ENCODE measurements around the gene KIR3DL2.
"Not testable (repeated sequence)": the region's sequence is repeated elsewhere in the genome, so short reads cannot be mapped to it uniquely, and the experiment has no call there.

KIR3DL2 gene

GRCh38 chr19:54850061-54850640 lies at the start of gene KIR3DL2:
KIR3DL2 (plus strand) TSS chr19:54850443; CDS start chr19:54850476, 33 bp downstream.
- DNase-seq: not testable (repeated sequence)

- DNase-seq: no peak
Observed at GRCh38 chr19:54803410-54803809, 46.8 kb upstream of the KIR3DL2 start, which contains the start of gene KIR2DL4. KIR2DL4 (plus strand) TSS chr19:54803610; CDS start chr19:54803652, 42 bp downstream.

DNA sequence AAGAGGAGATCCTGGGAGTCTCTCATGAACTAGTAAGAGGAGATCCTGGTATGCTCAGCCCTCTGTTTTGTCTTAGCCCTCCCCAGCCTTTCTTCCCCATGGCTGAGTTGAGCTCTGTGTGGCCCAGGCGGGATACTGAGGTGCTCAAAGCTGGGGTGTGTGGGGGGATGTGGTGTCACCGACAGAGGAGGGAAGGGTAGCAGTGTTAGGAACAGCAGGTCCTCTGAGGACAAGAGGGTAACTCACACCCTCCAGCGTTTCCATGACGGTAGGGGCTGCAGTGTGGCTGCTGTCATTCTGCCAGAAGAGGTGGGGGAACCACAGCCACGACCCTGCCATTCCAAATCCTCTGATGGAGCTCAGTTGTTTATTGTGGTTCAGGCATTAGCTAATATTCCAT lies 46.1 kb upstream of the KIR3DL2 start:
- DNase-seq: no peak

DNA sequence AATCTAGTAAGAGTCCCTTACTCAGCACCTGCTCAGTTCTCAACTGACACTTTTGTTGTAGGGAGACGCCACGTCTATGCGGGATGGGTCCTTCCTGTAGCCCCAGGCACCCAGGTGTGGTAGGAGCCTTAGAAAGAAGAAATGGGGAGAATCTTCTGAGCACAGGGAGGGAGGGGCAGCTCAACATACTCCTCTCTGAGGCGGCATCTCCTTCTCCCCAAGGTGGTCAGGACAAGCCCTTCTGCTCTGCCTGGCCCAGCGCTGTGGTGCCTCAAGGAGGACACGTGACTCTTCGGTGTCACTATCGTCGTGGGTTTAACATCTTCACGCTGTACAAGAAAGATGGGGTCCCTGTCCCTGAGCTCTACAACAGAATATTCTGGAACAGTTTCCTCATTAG lies 45.7 kb upstream of the KIR3DL2 start:
- no peak for DNase-seq

DNA sequence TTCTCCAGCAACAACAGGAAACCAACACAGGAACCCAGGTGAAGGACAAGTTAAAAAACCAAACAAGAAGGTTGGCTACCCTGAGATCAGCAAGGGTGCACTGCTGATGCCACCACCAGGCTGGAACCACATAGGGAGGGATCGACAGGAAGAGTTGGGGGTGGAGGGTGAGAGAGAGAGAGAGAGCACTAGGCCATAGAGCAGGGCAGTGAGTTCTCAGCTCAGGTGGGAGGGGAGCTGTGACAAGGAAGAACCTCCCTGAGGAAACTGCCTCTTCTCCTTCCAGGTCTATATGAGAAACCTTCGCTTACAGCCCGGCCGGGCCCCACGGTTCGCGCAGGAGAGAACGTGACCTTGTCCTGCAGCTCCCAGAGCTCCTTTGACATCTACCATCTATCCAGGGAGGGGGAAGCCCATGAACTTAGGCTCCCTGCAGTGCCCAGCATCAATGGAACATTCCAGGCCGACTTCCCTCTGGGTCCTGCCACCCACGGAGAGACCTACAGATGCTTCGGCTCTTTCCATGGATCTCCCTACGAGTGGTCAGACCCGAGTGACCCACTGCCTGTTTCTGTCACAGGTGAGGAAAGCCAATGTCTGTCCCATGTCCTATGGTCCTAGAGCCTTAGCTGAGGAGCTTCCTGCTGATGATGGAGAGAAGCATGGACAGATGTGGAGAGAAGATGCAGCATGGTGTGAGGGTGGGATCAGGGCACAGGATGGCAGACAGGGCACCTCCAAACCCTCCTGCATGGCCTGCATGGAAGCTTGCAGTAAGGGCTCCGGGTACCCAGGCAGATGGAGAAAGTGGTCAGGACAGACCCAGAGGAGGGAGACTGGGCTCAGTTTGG lies 44.4 kb upstream of the KIR3DL2 start:
- no peak for DNase-seq

DNA sequence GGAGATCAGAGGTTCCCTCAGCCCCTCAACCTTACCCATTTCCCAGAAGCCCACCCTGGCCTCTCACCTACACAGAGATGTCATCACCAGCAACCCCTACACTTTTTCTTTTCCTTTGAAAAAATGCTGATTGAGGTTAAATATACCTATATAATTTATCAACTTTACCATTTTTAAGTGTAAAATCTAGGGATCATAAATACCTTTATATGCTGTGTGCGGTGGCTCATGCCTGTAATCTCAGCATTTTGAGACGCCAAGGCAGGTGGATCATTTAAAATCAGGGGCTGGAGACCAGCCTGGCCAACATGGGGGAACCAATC lies 43.8 kb upstream of the KIR3DL2 start:
- no peak for DNase-seq

GRCh38 chr19:54814571-54814970 lies 35.7 kb upstream of the KIR3DL2 start:
- not testable (repeated sequence) for DNase-seq

DNA sequence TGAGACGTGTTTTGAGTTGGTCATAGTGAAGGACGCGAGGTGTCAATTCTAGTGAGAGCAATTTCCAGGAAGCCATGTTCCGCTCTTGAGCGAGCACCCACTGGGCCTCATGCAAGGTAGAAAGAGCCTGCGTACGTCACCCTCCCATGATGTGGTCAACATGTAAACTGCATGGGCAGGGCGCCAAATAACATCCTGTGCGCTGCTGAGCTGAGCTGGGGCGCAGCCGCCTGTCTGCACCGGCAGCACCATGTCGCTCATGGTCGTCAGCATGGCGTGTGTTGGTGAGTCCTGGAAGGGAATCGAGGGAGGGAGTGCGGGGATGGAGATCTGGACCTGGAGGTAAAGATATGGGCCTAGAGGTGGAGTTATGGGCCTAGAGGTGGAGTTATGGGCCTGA lies 34.0 kb upstream of the KIR3DL2 start, which contains the start of gene KIR3DL1:
Gene KIR3DL1 (plus strand): TSS at position 218 of the 400 bp plus-strand sequence.
- not testable (repeated sequence) for DNase-seq

DNA sequence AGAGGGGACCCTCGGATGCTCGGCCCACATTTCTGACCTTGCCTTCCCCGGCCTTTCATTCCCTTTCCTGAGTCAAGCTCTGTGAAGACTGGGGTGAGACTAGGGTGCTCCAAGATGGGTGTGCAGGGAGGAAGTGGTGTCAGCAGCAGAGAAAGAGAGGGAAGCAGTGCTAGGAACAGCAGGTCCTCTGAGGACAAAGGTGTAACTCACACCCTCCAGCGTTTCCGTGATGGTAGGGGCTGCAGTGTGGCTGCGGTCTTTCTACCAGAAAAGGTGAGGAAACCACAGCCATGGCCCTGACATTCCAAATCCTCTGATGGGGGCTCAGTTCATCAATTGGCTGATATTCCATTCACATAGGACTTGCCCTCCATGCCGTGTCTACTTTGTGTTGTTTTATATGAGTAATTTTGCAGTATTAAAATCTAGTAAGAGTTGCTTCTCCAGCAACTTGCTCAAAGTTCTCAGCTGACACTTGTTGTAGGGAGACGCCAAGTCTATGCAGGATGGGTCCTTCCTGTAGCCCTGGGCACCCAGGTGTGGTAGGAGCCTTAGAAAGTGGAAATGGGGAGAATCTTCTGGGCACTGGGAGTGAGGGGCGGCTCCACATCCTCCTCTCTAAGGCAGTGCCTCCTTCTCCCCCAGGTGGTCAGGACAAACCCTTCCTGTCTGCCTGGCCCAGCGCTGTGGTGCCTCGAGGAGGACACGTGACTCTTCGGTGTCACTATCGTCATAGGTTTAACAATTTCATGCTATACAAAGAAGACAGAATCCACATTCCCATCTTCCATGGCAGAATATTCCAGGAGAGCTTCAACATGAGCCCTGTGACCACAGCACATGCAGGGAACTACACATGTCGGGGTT lies 32.3 kb upstream of the KIR3DL2 start:
- no peak for DNase-seq

- DNase-seq: not testable (repeated sequence)
Observed at GRCh38 chr19:54824416-54824815, 25.8 kb upstream of the KIR3DL2 start.

DNA sequence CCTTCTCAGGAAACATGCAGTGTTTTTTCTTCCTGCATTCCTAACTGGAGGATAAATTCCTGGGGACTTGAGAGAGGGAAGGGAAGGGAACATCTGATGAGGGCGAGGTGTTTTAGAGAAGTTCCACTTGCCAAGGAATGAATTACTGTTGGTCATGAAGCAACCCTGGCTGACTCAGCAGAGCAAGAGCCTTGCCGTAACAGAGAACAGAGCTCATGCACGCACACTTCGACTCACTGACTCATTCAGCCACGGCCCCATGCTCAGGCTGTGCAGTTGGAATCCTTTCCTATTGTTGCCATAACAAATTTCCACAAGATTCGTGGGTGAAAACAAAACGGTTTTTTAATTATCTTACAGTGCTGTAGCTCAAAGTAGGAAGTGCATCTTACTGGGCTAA lies 24.9 kb upstream of the KIR3DL2 start:
- not testable (repeated sequence) for DNase-seq

- not testable (repeated sequence) for DNase-seq
Observed at GRCh38 chr19:54828064-54828463, 22.2 kb upstream of the KIR3DL2 start.

DNA sequence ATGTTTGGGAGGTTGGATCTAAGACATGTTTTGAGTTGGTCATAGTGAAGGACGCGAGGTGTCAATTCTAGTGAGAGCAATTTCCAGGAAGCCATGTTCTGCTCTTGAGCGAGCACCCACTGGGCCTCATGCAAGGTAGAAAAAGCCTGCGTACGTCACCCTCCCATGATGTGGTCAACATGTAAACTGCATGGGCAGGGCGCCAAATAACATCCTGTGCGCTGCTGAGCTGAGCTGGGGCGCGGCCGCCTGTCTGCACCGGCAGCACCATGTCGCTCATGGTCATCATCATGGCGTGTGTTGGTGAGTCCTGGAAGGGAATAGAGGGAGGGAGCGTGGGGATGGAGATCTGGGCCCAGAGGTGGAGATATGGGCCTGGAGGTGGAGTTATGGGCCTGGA lies 17.7 kb upstream of the KIR3DL2 start, which contains the start of gene KIR2DS4:
Gene KIR2DS4 (plus strand): TSS at position 181 of the 400 bp plus-strand sequence.
- not testable (repeated sequence) for DNase-seq

GRCh38 chr19:54835126-54835525 lies 15.1 kb upstream of the KIR3DL2 start:
- DNase-seq: not testable (repeated sequence)

GRCh38 chr19:54837522-54837921 lies 12.7 kb upstream of the KIR3DL2 start:
- DNase-seq: not testable (repeated sequence)

GRCh38 chr19:54843171-54843570 lies 7.1 kb upstream of the KIR3DL2 start:
- not testable (repeated sequence) for DNase-seq

GRCh38 chr19:54850930-54851329 lies 687 bp downstream of the KIR3DL2 start:
- DNase-seq: no peak

DNA sequence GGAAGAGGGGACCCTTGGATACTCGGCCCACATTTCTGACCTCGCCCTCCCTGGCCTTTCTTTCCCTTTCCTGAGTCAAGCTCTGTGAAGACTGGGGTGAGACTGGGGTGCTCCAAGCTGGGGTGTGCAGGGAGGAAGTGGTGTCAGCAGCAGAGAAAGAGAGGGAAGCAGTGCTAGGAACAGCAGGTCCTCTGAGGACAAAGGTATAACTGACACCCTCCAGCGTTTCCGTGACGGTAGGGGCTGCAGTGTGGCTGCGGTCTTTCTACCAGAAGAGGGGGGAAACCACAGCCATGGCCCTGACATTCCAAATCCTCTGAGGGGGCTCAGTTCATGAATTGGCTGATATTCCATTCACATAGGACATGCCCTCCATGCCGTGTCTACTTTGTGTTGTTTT lies 1.1 kb downstream of the KIR3DL2 start:
- DNase-seq: no peak

GRCh38 chr19:54855241-54855640 lies 5.0 kb downstream of the KIR3DL2 start:
- DNase-seq: not testable (repeated sequence)

GRCh38 chr19:54858476-54858875 lies 8.2 kb downstream of the KIR3DL2 start:
- not testable (repeated sequence) for DNase-seq

- not testable (repeated sequence) for DNase-seq
Observed at GRCh38 chr19:54859421-54859820, 9.2 kb downstream of the KIR3DL2 start.

- not testable (repeated sequence) for DNase-seq
Observed at GRCh38 chr19:54863459-54863858, 13.2 kb downstream of the KIR3DL2 start.

DNA sequence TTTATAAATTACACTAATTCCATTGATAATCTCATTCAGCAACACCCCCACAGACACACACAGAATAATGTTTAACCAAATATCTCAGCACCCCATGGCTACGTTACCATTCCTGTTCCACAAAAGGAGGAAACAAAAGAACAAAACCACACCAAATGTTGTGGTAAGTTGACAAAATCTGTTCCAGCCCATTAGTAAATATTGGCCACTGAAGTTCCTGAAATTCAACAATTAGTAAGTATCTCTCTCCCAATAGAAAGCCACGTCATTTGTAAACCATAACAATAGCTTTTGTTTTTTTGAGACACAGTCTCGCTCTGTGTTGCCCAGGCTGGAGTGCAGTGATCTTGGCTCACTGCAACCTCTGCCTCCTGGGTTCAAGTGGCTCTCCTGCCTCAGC lies 21.5 kb downstream of the KIR3DL2 start:
- DNase-seq: no peak

Data from SHP77 (cell line).